Erythroblast (primary cell): Measurements from ENCODE around the gene CNTNAP3.
"Not testable (repeated sequence)": the region's sequence is repeated elsewhere in the genome, so short reads cannot be mapped to it uniquely, and the experiment has no call there.

Source experiments
- GATA1 ChIP-seq: IDR thresholded peaks from 2 replicates; pipeline ENCODE4 v1.6.1; 2011; ENCODE audit warnings: low read depth, mild to moderate bottlenecking, control low read depth, low read length, moderate library complexity
- POLR2A ChIP-seq: IDR thresholded peaks from 2 replicates; pipeline ENCODE4 v1.6.1; 2011; ENCODE audit warnings: mild to moderate bottlenecking, low read length

GRCh38 chr9:39073537-39073936 lies 214.4 kb downstream of the CNTNAP3 start:
- TF ChIP-seq POLR2A, GATA1: not testable (repeated sequence)
